ENCODE data around the gene LANCL1.

Gene LANCL1

GRCh38 chr2:210387074-210387473 is 89.5 kb downstream of the LANCL1 start:
- no peak for DNase-seq
